Gastrocnemius medialis (tissue), 4 donors: ENCODE results near the gene HSPG2. TPM values are rescaled to one million over a fixed set of nuclear protein-coding genes. Genes with fewer than 3 reads are reported as not detected.

Experiments
- ATAC-seq, 2 donors: fragments of 150-250 bp; one replicate each; pipeline ENCODE4 v1.9.1; 2016
- DNase-seq, 2 donors: peaks; one replicate each; pipeline ENCODE4 v3.0.0-alpha.2; 2019
- H3K27ac ChIP-seq, 4 donors: fragments of 200-600 bp; sonication (generic); 1 replicate in 1 of 4; 2 replicates in 3 of 4; pipeline ENCODE4 v1.5.1; 2016 to 2018; ENCODE audit warnings: mild to moderate bottlenecking in 2 of 4, moderate library complexity in 1 of 4
- H3K27me3 ChIP-seq, 3 donors: fragments of 200-600 bp; sonication (generic) in 2 of 3; 1 replicate in 1 of 3; 2 replicates in 2 of 3; pipeline versions ENCODE4 v1.5.1 to v1.6.0; 2016 to 2019; ENCODE audit warnings: mild to moderate bottlenecking in 1 of 3, moderate library complexity in 1 of 3
- H3K36me3 ChIP-seq, 2 donors: fragments of 200-600 bp; sonication (generic) in 1 of 2; one replicate each; pipeline ENCODE4 v1.5.1; 2017 to 2018
- H3K4me1 ChIP-seq, 2 donors: fragments of 200-600 bp; sonication (generic) in 1 of 2; one replicate each; pipeline ENCODE4 v1.5.1; 2016 to 2017; ENCODE audit warnings: mild to moderate bottlenecking in 2 of 2
- H3K4me3 ChIP-seq, 4 donors: fragments of 200-600 bp; sonication (generic) in 3 of 4; 1 replicate in 1 of 4; 2 replicates in 3 of 4; pipeline ENCODE4 v1.5.1; 2016 to 2019; ENCODE audit warnings: mild to moderate bottlenecking in 2 of 4
- H3K9me3 ChIP-seq, 3 donors: fragments of 200-600 bp; sonication (generic) in 2 of 3; 1 replicate in 1 of 3; 2 replicates in 2 of 3; pipeline ENCODE4 v1.5.1; 2016 to 2019
- CTCF ChIP-seq, 5 experiments: fragments of 450-650 bp in 3 of 5; fragments of 200-600 bp in 2 of 5; sonication (generic) in 2 of 5; IDR thresholded peaks in 4 of 5; conservative IDR thresholded peaks in 1 of 5; 1 replicate in 4 of 5; 2 replicates in 1 of 5; pipeline ENCODE4 v1.5.1; 2016 to 2019; ENCODE audit warnings: antibody characterized with exemption in 5 of 5, mild to moderate bottlenecking in 3 of 5, moderate library complexity in 3 of 5
- POLR2A ChIP-seq, 2 donors: fragments of 450-650 bp; IDR thresholded peaks; one replicate each; pipeline ENCODE4 v1.6.1; 2017; ENCODE audit warnings: antibody characterized with exemption in 2 of 2, mild to moderate bottlenecking in 2 of 2, moderate library complexity in 2 of 2
- in situ Hi-C, 4 donors: fragments of 200-750 bp; cut with MboI; loops; one replicate each; pipeline versions ENCODE4 v1.15.0 to v1.8.0; 2017; ENCODE audit warnings: low sequenced_read_pairs in 4 of 4
- intact Hi-C: fragments of 100-400 bp; cut with DNase I; formaldehyde crosslinking; loops from one replicate; pipeline ENCODE4 v1.15.1; 2023; ENCODE audit warnings: low total_unique reads
- total RNA-seq, 4 donors: library from RNA; depleted of rRNA; stranded (reverse); fragments of >200 nt; gene quantifications; one replicate each; pipeline versions ENCODE4 v1.1.0 to v1.2.3, GENCODE V29; 2016

The HSPG2 gene
- total RNA-seq, 4 donors from 2014 or later: 68.9 to 108 (median 83.5) TPM

- in situ Hi-C loops: loop anchor here in 2 of 4 donors (25.0 kb wide), 1 partner anchor 104 kb away; no protein-coding TSS in a partner anchor
- no peak overlapping the region for H3K27ac ChIP-seq
These were observed 79.1 kb downstream of the HSPG2 start for GRCh38 chr1:21857840-21858670.

GRCh38 chr1:21857142-21857839 is 79.8 kb downstream of the HSPG2 start:
- Histone ChIP-seq H3K4me1 (no peaks in the 10 kb centered on the region), H3K36me3 (peaks cover 0 to 91% of the 10 kb centered on the region in 2 donors), H3K4me3 (no peak overlapping the region), H3K9me3 (no peaks in the 10 kb centered on the region), H3K27me3 (no peaks in the 10 kb centered on the region), H3K27ac (no peak overlapping the region)
- DNase-seq: no peak
- in situ Hi-C loops (loop anchor here in 2 of 4 donors (25.0 kb wide), 1 partner anchor 105 kb away; no protein-coding TSS in a partner anchor), intact Hi-C loops (no loop called here)
- TF ChIP-seq POLR2A (IDR thresholded peaks at IDR 0.05) (no peak), CTCF (IDR thresholded peaks at IDR 0.05 in 4 of 5, conservative IDR thresholded peaks at IDR 0.05 in 1 of 5) (no peak)
- no peak for ATAC-seq

More at GRCh38 chr1:21857840-21858670, 79.1 kb downstream of the HSPG2 start:
- DNase-seq (no peak), ATAC-seq (no peak)
- no peak for TF ChIP-seq POLR2A (IDR thresholded peaks at IDR 0.05)
- no peak for TF ChIP-seq CTCF (IDR thresholded peaks at IDR 0.05 in 4 of 5, conservative IDR thresholded peaks at IDR 0.05 in 1 of 5)
- Histone ChIP-seq H3K4me1 (no peaks in the 10 kb centered on the region), H3K27me3 (no peaks in the 10 kb centered on the region), H3K9me3 (no peaks in the 10 kb centered on the region), H3K36me3 (peaks cover 0 to 83% of the 10 kb centered on the region in 2 donors), H3K4me3 (no peak overlapping the region)
- intact Hi-C loops: no loop called here

GRCh38 chr1:21855257-21856096 is 81.6 kb downstream of the HSPG2 start:
- intact Hi-C loops: no loop called here
- Histone ChIP-seq H3K27ac (no peak overlapping the region), H3K27me3 (no peaks in the 10 kb centered on the region), H3K9me3 (no peaks in the 10 kb centered on the region), H3K4me1 (no peaks in the 10 kb centered on the region), H3K4me3 (no peak overlapping the region), H3K36me3 (peaks cover 0 to 91% of the 10 kb centered on the region in 2 donors)
- TF ChIP-seq CTCF (IDR thresholded peaks at IDR 0.05 in 4 of 5, conservative IDR thresholded peaks at IDR 0.05 in 1 of 5) (no peak), POLR2A (IDR thresholded peaks at IDR 0.05) (no peak)
- in situ Hi-C loops: loop anchor here in 2 of 4 donors (25.0 kb wide), 1 partner anchor 107 kb away; no protein-coding TSS in a partner anchor
- no peak for DNase-seq
- ATAC-seq: no peak

GRCh38 chr1:21854751-21855131 is 82.4 kb downstream of the HSPG2 start:
- intact Hi-C loops (no loop called here), in situ Hi-C loops (loop anchor here in 2 of 4 donors (25.0 kb wide), 1 partner anchor 108 kb away; no protein-coding TSS in a partner anchor)
- Histone ChIP-seq H3K27me3 (no peaks in the 10 kb centered on the region), H3K36me3 (peaks cover 0 to 91% of the 10 kb centered on the region in 2 donors), H3K4me3 (no peak overlapping the region), H3K9me3 (no peaks in the 10 kb centered on the region), H3K4me1 (no peaks in the 10 kb centered on the region), H3K27ac (no peak overlapping the region)
- DNase-seq: no peak
- no peak for ATAC-seq
- TF ChIP-seq CTCF (IDR thresholded peaks at IDR 0.05 in 4 of 5, conservative IDR thresholded peaks at IDR 0.05 in 1 of 5) (no peak), POLR2A (IDR thresholded peaks at IDR 0.05) (no peak)
